Activated CD4-positive, alpha-beta T cell treated with anti-CD3 and anti-CD28 coated beads for 1 hour (primary cell): ENCODE data around the gene TFAP2A.

ENCODE experiments used
- DNase-seq: peaks from one replicate; pipeline ENCODE4 v3.0.0-alpha.2; 2020

Gene TFAP2A

GRCh38 chr6:10414756-10415616, at the start of gene TFAP2A:
Gene TFAP2A, minus strand, starts transcription at chr6:10415074. Its CDS starts 83 bp downstream, at chr6:10414991.
- no peak for DNase-seq

DNA sequence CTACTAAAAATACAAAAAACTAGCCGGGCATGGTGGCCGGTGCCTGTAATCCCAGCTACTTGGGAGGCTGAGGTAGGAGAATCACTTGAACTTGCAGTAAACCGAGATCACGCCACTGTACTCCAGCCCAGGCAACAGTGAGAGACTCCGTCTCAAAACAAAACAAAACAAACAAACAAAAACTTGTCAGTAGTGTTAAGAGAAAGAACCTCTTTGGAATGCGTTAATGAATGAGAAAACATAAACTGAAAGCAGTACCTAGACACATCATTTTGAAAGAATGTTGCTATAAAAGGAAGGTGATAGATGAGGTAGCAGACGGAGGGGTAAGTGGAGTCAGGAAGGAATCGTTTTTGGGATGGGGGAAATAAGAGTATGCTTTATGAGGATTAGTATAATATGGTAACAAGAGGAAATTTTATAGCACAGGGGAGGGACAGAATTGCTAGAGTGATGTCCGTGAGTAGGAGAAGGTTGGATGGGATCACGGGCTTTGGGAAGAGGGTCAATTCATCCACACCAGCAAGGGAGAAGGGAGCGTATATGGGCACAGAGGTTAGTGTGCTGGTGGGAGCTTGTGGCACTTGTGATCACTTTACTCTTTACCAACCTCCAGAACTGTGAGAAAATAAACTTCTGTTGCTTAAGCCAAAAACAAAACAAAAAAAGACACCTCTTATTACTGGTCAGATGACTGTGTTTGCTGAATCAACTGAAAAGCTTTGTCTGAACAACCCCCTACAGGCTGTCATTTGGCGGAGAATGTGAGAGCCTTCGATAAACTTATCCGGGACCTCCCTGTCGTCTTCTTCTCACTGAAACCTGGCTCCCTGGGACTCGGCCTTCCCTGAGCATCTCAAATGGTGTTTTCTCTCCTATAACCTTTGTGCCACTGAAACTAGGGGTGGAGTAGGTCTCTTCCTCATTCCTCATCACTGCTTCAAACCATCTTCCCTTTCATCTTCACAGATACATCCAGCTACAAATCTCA, 48.9 kb upstream of the TFAP2A start:
- DNase-seq: no peak

- no peak for DNase-seq
Measured at GRCh38 chr6:10463040-10463439, 48.2 kb upstream of the TFAP2A start.

DNA sequence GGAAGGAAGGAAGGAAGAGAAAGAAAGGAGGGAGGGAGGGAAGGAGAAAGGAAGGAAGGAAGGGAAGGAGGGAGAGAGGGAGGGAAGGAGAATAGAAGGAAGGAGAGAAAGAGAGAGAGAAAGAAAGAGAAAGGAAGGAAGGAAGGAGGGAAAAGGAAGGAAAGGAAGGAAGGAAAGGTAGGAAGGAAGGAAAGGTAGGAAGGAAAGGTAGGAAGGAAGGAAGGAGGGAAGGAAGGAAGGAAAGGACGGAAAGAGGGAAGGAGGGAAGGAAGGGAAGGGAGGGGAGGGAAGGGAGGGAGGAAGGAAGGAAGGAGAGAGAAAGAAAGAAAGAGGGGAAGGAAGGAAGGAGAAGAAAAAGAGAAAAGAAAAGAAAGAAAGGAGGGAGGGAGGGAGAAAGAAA, 47.0 kb upstream of the TFAP2A start:
- no peak for DNase-seq

GRCh38 chr6:10460096-10460495, 45.2 kb upstream of the TFAP2A start:
- DNase-seq: no peak

DNA sequence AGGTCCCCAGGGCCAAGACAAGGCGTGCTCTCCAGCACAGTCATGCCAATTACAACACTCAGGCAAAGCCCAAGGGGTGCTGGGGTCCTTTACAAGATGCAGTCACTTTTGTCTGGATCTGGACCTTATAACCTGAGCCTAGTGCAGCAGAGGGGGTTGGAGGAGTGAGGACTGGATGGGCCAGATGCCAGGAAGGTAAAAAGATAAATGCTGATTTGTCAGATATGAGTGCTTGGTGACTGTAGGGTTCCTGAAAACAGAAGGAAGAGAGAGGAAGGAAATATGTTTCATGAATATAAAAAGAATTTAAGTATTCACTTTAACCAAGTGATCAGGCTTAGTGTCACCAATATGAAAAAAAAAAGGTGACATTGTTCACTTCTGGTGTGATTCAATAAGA, 43.4 kb upstream of the TFAP2A start:
- no peak for DNase-seq

DNA sequence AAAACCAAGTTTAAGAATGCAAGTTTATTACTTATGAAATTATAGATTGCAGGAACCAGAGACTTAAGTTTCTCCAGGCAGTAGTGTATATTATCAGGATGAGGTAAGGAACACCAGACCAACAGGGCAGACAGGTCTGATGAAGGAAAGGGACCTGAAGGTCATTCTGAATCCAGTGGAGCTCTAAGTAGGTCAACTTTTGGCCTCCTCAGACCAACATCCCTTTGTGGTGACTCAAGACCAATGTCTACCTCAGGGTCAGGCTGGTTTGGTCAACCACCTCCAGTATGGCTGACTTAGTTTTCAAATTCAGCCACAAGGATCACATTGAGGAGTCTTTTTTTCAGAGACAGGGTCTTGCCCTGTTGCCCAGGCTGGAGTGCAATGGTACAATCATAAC, 38.7 kb upstream of the TFAP2A start:
- DNase-seq: no peak

- no peak for DNase-seq
Measured at GRCh38 chr6:10451828-10452509, 37.1 kb upstream of the TFAP2A start.

DNA sequence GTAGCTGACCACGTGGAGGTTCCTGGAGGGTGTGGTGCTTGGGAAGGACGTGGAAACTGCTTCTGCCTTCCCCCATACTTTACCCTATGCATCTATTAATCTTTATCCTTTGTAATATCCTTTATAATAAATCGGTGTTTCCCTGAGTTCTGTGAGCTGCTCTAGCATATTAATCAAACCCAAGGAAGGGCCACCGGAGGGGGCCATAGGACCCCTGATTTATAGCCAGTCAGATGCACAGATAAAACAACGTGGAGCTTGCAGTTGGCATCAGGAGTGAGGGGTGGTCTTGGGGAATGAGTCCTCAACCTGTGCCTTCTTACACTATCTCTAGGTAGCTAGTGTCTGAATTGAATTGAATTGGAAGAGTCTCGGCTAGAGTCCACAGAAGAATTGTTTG, 36.5 kb upstream of the TFAP2A start:
- no peak for DNase-seq

GRCh38 chr6:10449751-10450150, 34.9 kb upstream of the TFAP2A start:
- DNase-seq: no peak

DNA sequence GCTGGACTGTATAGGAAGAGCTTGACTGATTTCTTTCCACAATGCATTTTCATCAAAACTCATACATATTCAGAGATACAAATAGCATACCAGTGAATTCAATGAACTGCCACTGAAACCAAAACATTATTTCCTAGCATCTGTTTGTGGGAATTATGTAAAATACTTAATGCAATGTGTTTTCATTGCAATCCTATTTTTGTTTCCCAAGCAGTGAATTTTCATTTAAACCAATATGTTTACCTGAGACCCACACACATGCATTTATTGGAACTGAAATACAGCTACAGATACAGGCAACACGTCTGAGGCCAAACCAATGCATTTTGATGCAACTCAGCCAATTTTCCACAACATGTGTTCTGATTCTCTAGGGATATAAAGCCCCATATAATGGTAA, 33.2 kb upstream of the TFAP2A start:
- no peak for DNase-seq

DNA sequence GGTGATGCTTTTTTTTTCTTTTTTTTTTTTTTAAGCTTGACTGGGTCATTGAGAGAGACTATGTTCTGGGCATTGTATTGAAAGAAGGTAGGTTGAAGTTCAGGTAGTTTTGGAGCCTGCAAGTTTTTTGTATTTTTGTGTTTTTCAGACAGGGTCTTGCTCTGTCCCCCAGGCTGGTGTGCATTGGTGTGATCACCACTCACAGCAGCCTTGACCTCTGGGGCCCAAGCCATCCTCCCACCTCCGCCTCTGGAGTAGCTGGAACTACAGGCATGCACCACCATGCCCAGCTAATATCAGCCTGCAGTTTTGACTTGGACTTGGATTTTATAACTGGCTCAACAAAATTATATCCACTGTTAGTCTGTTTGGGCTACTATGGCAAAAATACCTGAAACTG, 31.7 kb upstream of the TFAP2A start:
- DNase-seq: no peak

GRCh38 chr6:10441655-10442009, 26.8 kb upstream of the TFAP2A start:
- DNase-seq: no peak

- DNase-seq: no peak
Measured at GRCh38 chr6:10441004-10441654, 26.3 kb upstream of the TFAP2A start.

- DNase-seq: no peak
Measured at GRCh38 chr6:10437891-10438290, 23.0 kb upstream of the TFAP2A start.

- no peak for DNase-seq
Measured at GRCh38 chr6:10434235-10434634, 19.4 kb upstream of the TFAP2A start.

DNA sequence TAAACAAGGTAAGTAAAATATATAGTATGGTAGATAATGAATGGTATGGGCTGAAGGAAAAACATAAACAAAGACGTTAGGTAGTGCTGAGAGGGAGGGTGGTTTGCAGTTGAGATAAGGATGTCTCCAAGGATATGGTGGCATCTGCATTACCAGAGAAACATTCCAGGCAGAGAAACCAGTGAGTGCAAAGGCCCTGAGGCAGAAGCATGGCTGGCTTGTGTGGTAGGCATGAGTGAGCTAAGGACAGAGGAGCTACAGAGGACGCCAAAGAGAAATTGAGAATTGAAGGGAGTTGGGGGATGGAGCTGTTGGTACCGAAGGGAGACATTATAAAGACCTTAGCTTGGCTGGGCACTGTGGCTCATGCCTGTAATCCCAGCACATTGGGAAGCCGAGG, 18.4 kb upstream of the TFAP2A start:
- DNase-seq: no peak

GRCh38 chr6:10431423-10432164, 16.7 kb upstream of the TFAP2A start:
- DNase-seq: no peak

DNA sequence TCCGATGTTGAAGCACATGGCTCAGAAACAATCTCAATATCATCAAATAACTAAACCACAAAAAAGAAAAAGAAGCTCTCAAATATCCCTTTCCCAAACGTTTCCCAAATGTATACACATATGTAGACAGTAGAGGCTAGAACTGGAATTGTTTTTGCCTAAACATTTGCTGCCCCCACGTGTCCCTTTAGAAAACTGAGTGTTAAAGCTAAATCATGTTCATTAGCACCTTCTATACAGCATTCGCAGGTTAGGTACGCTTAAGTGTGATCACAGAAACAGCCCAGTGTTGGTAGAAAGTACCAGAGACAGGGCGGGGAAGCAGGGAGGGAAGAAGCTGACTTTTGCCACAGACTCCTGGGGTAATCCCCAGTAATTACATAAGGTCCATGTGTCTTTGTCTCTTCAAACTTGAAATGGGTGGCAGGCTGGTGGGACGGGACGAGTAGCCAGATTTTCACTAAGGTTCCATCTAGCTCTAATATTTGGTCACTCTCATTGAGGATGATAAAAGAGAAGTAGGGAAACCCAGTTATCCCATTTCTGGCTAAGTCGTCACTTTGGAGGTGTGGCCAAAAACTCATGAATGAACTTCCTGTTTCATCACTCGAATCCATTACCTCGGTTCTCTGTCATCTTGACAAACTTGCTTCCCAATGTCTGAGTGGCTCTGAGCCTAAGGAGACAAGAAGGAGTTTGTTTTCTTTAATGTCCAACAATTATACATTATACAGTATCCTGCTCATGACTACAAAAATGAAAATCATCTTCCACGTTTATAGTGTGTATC, 15.0 kb upstream of the TFAP2A start:
- DNase-seq: no peak

DNA sequence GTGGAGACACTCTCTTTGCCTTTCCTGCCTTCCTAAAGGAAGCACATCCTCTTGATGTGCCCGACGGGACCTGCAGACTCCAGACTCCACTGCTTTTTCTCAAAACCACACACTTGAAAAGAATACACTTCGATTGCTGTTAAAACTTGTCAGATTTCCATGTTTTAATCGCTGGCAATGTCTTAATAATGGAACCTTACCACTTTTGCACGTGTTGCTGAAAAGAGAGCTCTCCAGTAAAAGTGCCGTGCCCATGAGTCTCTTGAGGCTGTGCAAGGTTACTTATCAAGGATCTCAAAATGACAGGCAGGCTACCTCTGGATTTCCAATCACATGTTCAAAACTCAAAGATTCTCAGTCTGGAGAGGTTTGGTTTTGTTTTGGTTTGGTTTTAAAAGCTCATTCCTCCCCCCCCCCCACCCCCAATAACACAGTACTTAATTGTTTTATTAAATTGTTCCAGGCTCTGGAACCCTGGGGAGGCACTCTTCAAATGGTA, 12.0 kb upstream of the TFAP2A start:
- no peak for DNase-seq
